Dermis blood vessel endothelial cell (primary cell): Measurements from ENCODE around the gene TCEA2. TPM values are rescaled to one million over a fixed set of nuclear protein-coding genes. Genes with fewer than 3 reads are reported as not detected.
A peak's percentile ranks its signal among the peaks of the same experiment; 100 is the strongest.

Experiments
- DNase-seq: peaks from one replicate; pipeline ENCODE4 v3.0.0; 2010
- total RNA-seq: library from RNA; depleted of rRNA; stranded (reverse); fragments of >200 nt; gene quantifications from 2 replicates; pipeline ENCODE4 v1.2.3, GENCODE V29; 2014

TCEA2 gene
- total RNA-seq, 1 donor from 2014 or later: 45.9 TPM

GRCh38 chr20:64049878-64050260 is 13.1 kb upstream of the TCEA2 start:
- peak; percentile 51 for DNase-seq

GRCh38 chr20:64050261-64051032 is 12.6 kb upstream of the TCEA2 start:
- no peak for DNase-seq

GRCh38 chr20:64051033-64051452 is 12.0 kb upstream of the TCEA2 start:
- no peak for DNase-seq

- peak; percentile 71 for DNase-seq
These were observed 11.3 kb upstream of the TCEA2 start for GRCh38 chr20:64051561-64052325.

GRCh38 chr20:64052326-64052722 is 10.7 kb upstream of the TCEA2 start:
- DNase-seq: no peak

- DNase-seq: no peak
These were observed 9.8 kb upstream of the TCEA2 start for GRCh38 chr20:64052987-64053840.

GRCh38 chr20:64053841-64054661 is 8.9 kb upstream of the TCEA2 start:
- peak; percentile 94 for DNase-seq

- no peak for DNase-seq
These were observed 7.6 kb upstream of the TCEA2 start for GRCh38 chr20:64055396-64055892.

GRCh38 chr20:64055893-64056638 is 6.9 kb upstream of the TCEA2 start:
- peak; percentile 81 for DNase-seq

- DNase-seq: peak; percentile 31
These were observed 6.4 kb upstream of the TCEA2 start for GRCh38 chr20:64056639-64056888.

GRCh38 chr20:64056889-64057627 is 5.9 kb upstream of the TCEA2 start:
- DNase-seq: peak; percentile 58

- peak; percentile 90 for DNase-seq
These were observed 5.1 kb upstream of the TCEA2 start for GRCh38 chr20:64057628-64058498.

GRCh38 chr20:64058536-64058935 is 4.5 kb upstream of the TCEA2 start:
- no peak for DNase-seq

GRCh38 chr20:64062276-64062595 is 762 bp upstream of the TCEA2 start:
- no peak for DNase-seq

GRCh38 chr20:64063389-64064144 is 569 bp downstream of the TCEA2 start:
- no peak for DNase-seq

- DNase-seq: no peak
These were observed 1.2 kb downstream of the TCEA2 start for GRCh38 chr20:64064145-64064698.

- no peak for DNase-seq
These were observed 2.3 kb downstream of the TCEA2 start for GRCh38 chr20:64065062-64065973.

- no peak for DNase-seq
These were observed 3.0 kb downstream of the TCEA2 start for GRCh38 chr20:64065974-64066343.
